ENCODE results near the gene ATG2A. TPM values are rescaled to one million over a fixed set of nuclear protein-coding genes. Genes with fewer than 3 reads are reported as not detected.

ATG2A gene
- total RNA-seq, 1 experiment from 2014 or later: 28.6 TPM

DNA sequence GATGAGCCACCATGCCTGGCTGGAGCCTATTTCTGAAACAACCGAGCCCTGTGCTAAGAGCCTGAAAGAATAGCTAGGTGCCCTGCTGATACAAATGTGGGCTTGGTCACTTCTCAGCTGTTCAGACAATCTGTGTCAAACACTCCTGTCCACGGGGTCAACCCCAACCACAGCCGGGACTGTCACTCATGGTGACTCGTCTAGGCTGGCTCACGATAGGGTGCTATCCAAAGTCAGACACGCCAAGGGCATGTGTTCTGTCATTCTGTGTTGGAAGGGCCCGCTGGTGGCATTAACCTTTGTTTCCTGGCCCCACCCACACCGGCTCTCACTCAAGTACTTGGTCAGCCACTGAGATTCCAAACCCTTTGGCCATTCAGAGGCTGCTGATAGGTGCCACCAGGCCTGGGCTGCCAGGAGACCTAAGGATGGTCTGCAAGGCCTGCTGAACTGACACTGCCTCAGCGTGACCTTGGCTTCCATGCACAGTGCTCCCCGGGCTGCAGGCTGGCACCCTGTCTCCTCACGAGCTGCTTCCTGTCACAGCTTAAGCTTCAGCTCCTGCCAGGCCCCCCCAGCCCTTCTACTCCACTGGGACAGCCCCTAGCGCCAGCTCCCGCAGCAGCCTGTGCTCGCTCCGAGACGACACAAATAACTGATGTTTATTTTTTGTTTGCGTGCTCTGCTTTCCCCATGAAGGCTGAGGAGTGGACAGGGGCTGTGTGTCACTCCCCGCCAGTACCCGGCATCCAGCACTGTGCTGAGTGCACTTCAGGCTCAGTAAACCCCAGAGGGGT is 58.3 kb downstream of the ATG2A start:
- POLR2A ChIA-PET (ENCODE audit: low non-redundant PET): interaction anchor here (0.6 kb wide), 1 partner anchor 13 kb away, joined by 3 read pairs; no protein-coding TSS in a partner anchor
- CTCF ChIA-PET: interaction anchor here (0.9 kb wide), 1 partner anchor 29 kb away, joined by 3 read pairs; no protein-coding TSS in a partner anchor
- DNase-seq (ENCODE audit: low spot score): no peak
- H3K27me3 ChIP-seq (replicated peaks; ENCODE audit: insufficient read depth, low read depth, low read length, poor library complexity): no peaks in the 10 kb centered on the region
- H3K9me3 ChIP-seq (ENCODE audit: low read depth, low read length, poor library complexity, severe bottlenecking): no peaks in the 10 kb centered on the region
- H3K4me1 ChIP-seq (ENCODE audit: insufficient read depth, low read length, poor library complexity, severe bottlenecking): peaks cover 22% of the 10 kb centered on the region
- TF ChIP-seq EZH2 (IDR thresholded peaks at IDR 0.05; ENCODE audit: borderline replicate concordance, low read depth, low read length, poor library complexity, severe bottlenecking): no peak
- H3K36me3 ChIP-seq (ENCODE audit: insufficient read depth, low read length, poor library complexity, severe bottlenecking): no peaks in the 10 kb centered on the region
- no TSS peak for BruUV-seq (replicated peaks)
- no peak overlapping the region for H3K4me3 ChIP-seq (ENCODE audit: low read depth, low read length, poor library complexity, severe bottlenecking)
- H3K27ac ChIP-seq (ENCODE audit: low read depth, low read length, poor library complexity, severe bottlenecking): no peak overlapping the region
- intact Hi-C loops (cut with micrococcal nuclease; ENCODE audit: unreplicated experiment): no loop called here

DNA sequence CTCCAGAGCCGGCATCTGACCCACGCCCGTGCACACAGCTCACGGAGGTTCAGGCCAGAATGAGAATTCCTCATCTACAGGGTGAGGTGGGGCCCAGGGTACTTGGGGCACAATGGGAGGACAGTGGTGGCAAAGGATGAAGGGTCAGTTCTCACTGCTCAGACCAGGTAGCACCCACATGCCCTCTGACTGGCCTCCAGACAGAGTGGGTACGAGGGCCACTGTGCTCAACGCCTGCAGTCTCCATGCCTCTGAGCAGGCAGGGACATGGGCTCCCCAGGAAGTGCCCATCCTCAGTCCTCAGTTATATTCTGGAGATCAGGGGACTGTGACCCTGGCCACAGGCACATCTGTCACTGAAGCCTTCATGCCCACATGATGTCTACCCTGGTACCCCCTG is 59.5 kb downstream of the ATG2A start:
- CTCF ChIA-PET: no interaction called here
- H3K9me3 ChIP-seq (ENCODE audit: low read depth, low read length, poor library complexity, severe bottlenecking): no peaks in the 10 kb centered on the region
- H3K36me3 ChIP-seq (ENCODE audit: insufficient read depth, low read length, poor library complexity, severe bottlenecking): no peaks in the 10 kb centered on the region
- BruUV-seq (replicated peaks): no TSS peak
- peaks cover 16% of the 10 kb centered on the region for H3K4me1 ChIP-seq (ENCODE audit: insufficient read depth, low read length, poor library complexity, severe bottlenecking)
- no peak overlapping the region for H3K27ac ChIP-seq (ENCODE audit: low read depth, low read length, poor library complexity, severe bottlenecking)
- no peaks in the 10 kb centered on the region for H3K27me3 ChIP-seq (replicated peaks; ENCODE audit: insufficient read depth, low read depth, low read length, poor library complexity)
- no peak for TF ChIP-seq EZH2 (IDR thresholded peaks at IDR 0.05; ENCODE audit: borderline replicate concordance, low read depth, low read length, poor library complexity, severe bottlenecking)
- TF ChIP-seq, protein P1, sequence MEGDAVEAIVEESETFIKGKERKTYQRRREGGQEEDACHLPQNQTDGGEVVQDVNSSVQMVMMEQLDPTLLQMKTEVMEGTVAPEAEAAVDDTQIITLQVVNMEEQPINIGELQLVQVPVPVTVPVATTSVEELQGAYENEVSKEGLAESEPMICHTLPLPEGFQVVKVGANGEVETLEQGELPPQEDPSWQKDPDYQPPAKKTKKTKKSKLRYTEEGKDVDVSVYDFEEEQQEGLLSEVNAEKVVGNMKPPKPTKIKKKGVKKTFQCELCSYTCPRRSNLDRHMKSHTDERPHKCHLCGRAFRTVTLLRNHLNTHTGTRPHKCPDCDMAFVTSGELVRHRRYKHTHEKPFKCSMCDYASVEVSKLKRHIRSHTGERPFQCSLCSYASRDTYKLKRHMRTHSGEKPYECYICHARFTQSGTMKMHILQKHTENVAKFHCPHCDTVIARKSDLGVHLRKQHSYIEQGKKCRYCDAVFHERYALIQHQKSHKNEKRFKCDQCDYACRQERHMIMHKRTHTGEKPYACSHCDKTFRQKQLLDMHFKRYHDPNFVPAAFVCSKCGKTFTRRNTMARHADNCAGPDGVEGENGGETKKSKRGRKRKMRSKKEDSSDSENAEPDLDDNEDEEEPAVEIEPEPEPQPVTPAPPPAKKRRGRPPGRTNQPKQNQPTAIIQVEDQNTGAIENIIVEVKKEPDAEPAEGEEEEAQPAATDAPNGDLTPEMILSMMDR (conservative IDR thresholded peaks at IDR 0.05; ENCODE audit: low read depth, low read length): no peak
- no peak overlapping the region for H3K4me3 ChIP-seq (ENCODE audit: low read depth, low read length, poor library complexity, severe bottlenecking)
- POLR2A ChIA-PET (ENCODE audit: low non-redundant PET): no interaction called here
- intact Hi-C loops (cut with micrococcal nuclease; ENCODE audit: unreplicated experiment): no loop called here
- no peak for DNase-seq (ENCODE audit: low spot score)

DNA sequence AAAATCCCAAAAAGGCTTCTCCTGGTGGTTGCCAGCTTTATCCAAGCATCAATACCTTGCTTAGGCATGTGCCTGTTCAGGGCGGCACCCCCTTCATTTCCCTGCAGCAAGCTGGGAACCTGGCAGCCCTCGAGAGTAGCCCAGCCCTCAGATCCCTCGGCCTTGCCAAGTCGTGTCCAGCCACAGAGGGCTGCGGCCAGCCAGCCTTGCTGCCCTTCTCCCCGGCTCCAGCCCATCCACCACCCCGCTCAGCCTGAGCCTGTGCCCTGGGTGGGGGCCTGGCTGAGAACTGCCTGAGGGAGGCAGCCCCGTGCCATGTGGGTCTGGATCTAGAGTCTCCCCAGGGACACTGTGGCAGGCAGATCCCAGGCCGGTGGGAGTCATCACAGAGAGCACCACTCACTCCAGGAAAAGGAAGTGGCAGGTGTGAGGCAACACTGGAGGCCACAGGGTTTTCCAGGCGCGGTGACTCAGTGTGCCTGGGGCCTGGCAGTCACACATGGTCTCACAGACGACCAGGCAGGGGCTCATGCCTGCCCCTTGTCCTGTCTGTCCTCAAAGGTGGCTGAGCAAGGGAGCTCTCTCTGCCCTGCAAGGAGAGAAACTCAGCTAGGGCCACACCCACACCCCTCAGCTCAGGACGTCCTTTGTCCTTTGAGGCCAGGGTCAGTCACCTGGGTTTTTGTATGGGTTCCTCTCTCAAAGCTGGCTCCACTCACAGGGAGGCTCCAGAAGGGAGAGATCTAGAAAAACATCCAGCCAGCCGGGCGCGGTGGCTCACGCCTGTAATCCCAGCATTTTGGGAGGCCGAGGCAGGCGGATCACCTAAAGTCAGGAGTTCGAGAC is 60.4 kb downstream of the ATG2A start:
- ChIA-PET POLR2A (ENCODE audit: low non-redundant PET) (no interaction called here), CTCF (interaction anchor here (1.0 to 1.4 kb wide), 2 partner anchors 13 to 31 kb away, joined by 3 to 4 read pairs; no protein-coding TSS in a partner anchor)
- H3K4me1 ChIP-seq (ENCODE audit: insufficient read depth, low read length, poor library complexity, severe bottlenecking): peaks cover 16% of the 10 kb centered on the region
- no peaks in the 10 kb centered on the region for H3K27me3 ChIP-seq (replicated peaks; ENCODE audit: insufficient read depth, low read depth, low read length, poor library complexity)
- BruUV-seq (replicated peaks): no TSS peak
- no peak for TF ChIP-seq EZH2 (IDR thresholded peaks at IDR 0.05; ENCODE audit: borderline replicate concordance, low read depth, low read length, poor library complexity, severe bottlenecking)
- TF ChIP-seq, protein P1 (conservative IDR thresholded peaks at IDR 0.05; ENCODE audit: low read depth, low read length): no peak
- peak overlapping the region; percentile 50 for H3K27ac ChIP-seq (ENCODE audit: low read depth, low read length, poor library complexity, severe bottlenecking)
- H3K36me3 ChIP-seq (ENCODE audit: insufficient read depth, low read length, poor library complexity, severe bottlenecking): no peaks in the 10 kb centered on the region
- intact Hi-C loops (cut with micrococcal nuclease; ENCODE audit: unreplicated experiment): no loop called here
- no peak overlapping the region for H3K4me3 ChIP-seq (ENCODE audit: low read depth, low read length, poor library complexity, severe bottlenecking)
- H3K9me3 ChIP-seq (ENCODE audit: low read depth, low read length, poor library complexity, severe bottlenecking): no peaks in the 10 kb centered on the region
- peak; percentile 62 for DNase-seq (ENCODE audit: low spot score)

Data from A673 (cell line).